Putamen (tissue), 1 donor: Measurements from ENCODE around the gene NSDHL.

ENCODE experiments used
- DNase-seq: peaks from one replicate; pipeline ENCODE4 v3.0.0-alpha.2; 2016; ENCODE audit warnings: low spot score

NSDHL gene

GRCh38 chrX:152844256-152844655, 13.4 kb downstream of the NSDHL start:
- DNase-seq, result no peak

GRCh38 chrX:152845618-152846240, 14.9 kb downstream of the NSDHL start:
- no peak for DNase-seq

GRCh38 chrX:152847281-152847680, 16.4 kb downstream of the NSDHL start:
- DNase-seq, result no peak

GRCh38 chrX:152850465-152850864, 19.6 kb downstream of the NSDHL start:
- DNase-seq, result peak; percentile 30

GRCh38 chrX:152853986-152854385, 23.1 kb downstream of the NSDHL start:
- no peak for DNase-seq

- no peak for DNase-seq
These were observed 30.3 kb downstream of the NSDHL start for GRCh38 chrX:152861116-152861515.

- DNase-seq, result no peak
These were observed 31.0 kb downstream of the NSDHL start for GRCh38 chrX:152861826-152862225.

- DNase-seq, result no peak
These were observed 34.5 kb downstream of the NSDHL start for GRCh38 chrX:152865232-152865920.

- DNase-seq, result no peak
These were observed 35.5 kb downstream of the NSDHL start for GRCh38 chrX:152866386-152866785.

GRCh38 chrX:152869972-152870371, 39.1 kb downstream of the NSDHL start:
- DNase-seq, result no peak

- DNase-seq, result no peak
These were observed 40.4 kb downstream of the NSDHL start for GRCh38 chrX:152871260-152871659.

- no peak for DNase-seq
These were observed 41.7 kb downstream of the NSDHL start for GRCh38 chrX:152872522-152872921.

GRCh38 chrX:152873361-152873760, 42.5 kb downstream of the NSDHL start:
- no peak for DNase-seq

GRCh38 chrX:152876931-152877840, 46.3 kb downstream of the NSDHL start:
- no peak for DNase-seq

GRCh38 chrX:152878976-152879755, 48.3 kb downstream of the NSDHL start:
- DNase-seq, result no peak

- DNase-seq, result no peak
These were observed 50.4 kb downstream of the NSDHL start for GRCh38 chrX:152881289-152881688.

GRCh38 chrX:152884171-152884570, 53.3 kb downstream of the NSDHL start:
- DNase-seq, result no peak

- no peak for DNase-seq
These were observed 55.9 kb downstream of the NSDHL start for GRCh38 chrX:152886716-152887115.

GRCh38 chrX:152892499-152892898, 61.6 kb downstream of the NSDHL start:
- no peak for DNase-seq

GRCh38 chrX:152892999-152893891, 62.4 kb downstream of the NSDHL start:
- DNase-seq, result no peak
